Transverse colon (tissue), 4 donors: ENCODE data around the gene NDUFA12. TPM values are rescaled to one million over a fixed set of nuclear protein-coding genes. Genes with fewer than 3 reads are reported as not detected.

Experiments used
- DNase-seq: peaks from one replicate; pipeline ENCODE4 v3.0.0-alpha.2; 2019
- H3K27ac ChIP-seq, 4 donors: fragments of 200-600 bp; sonication (generic); 2 replicates each; pipeline ENCODE4 v1.5.1; 2016 to 2018; ENCODE audit warnings: inconsistent platforms in 4 of 4
- H3K27me3 ChIP-seq: fragments of 200-600 bp; sonication (generic); 2 replicates; pipeline ENCODE4 v1.5.1; 2017; ENCODE audit warnings: inconsistent platforms
- H3K36me3 ChIP-seq, 4 donors: fragments of 200-600 bp; sonication (generic); 2 replicates each; pipeline ENCODE4 v1.5.1; 2017 to 2019; ENCODE audit warnings: inconsistent platforms in 4 of 4
- H3K4me1 ChIP-seq, 4 donors: fragments of 200-600 bp; sonication (generic); 2 replicates each; pipeline ENCODE4 v1.5.1; 2017 to 2020; ENCODE audit warnings: inconsistent platforms in 4 of 4
- H3K4me3 ChIP-seq, 4 donors: fragments of 200-600 bp; sonication (generic); 1 replicate in 1 of 4; 2 replicates in 3 of 4; pipeline versions ENCODE4 v1.5.1 to v1.6.1; 2017 to 2019; ENCODE audit warnings: inconsistent platforms in 4 of 4
- H3K9me3 ChIP-seq, 2 donors: fragments of 200-600 bp; sonication (generic); 2 replicates each; pipeline ENCODE4 v1.5.1; 2017 to 2019; ENCODE audit warnings: inconsistent platforms in 2 of 2
- CTCF ChIP-seq, 5 experiments: fragments of 200-600 bp in 3 of 5; fragments of 450-650 bp in 2 of 5; sonication (generic) in 3 of 5; IDR thresholded peaks; 1 replicate in 2 of 5; 2 replicates in 3 of 5; pipeline ENCODE4 v1.5.1; 2016 to 2017; ENCODE audit warnings: antibody characterized with exemption in 5 of 5, inconsistent platforms in 3 of 5, mild to moderate bottlenecking in 2 of 5, moderate library complexity in 1 of 5
- EP300 ChIP-seq: sonication (generic); formaldehyde crosslinking; IDR thresholded peaks from one replicate; pipeline ENCODE4 v1.6.1; 2017; ENCODE audit warnings: antibody characterized with exemption, low read depth
- POLR2A ChIP-seq: fragments of 450-650 bp; IDR thresholded peaks from one replicate; pipeline ENCODE4 v1.6.1; 2016; ENCODE audit warnings: antibody characterized with exemption, mild to moderate bottlenecking, moderate library complexity
- POLR2AphosphoS5 ChIP-seq, 3 donors: sonication (generic); formaldehyde crosslinking; IDR thresholded peaks; one replicate each; pipeline ENCODE4 v1.6.1; 2016; ENCODE audit warnings: antibody characterized with exemption in 3 of 3
- WGBS, 2 donors: methylation state at CpG; one replicate each; pipeline ENCODE4 v1.1.5; 2018; ENCODE audit warnings: low coverage in 1 of 2; 5-methylcytosine and 5-hydroxymethylcytosine counted together
- in situ Hi-C, 4 donors: fragments of 200-750 bp; cut with MboI; loops; one replicate each; pipeline versions ENCODE4 v1.15.0 to v1.15.1; 2017; ENCODE audit warnings: low sequenced_read_pairs in 3 of 4, low pct_ligation_motif_present in 1 of 4, low pct_unique_long_range_greater_than_20kb in 1 of 4
- intact Hi-C: fragments of 100-400 bp; cut with DNase I; formaldehyde crosslinking; loops from one replicate; pipeline ENCODE4 v1.15.1; 2023; ENCODE audit warnings: low total_unique reads
- total RNA-seq, 4 donors: library from RNA; depleted of rRNA; stranded (reverse); fragments of >200 nt; gene quantifications; one replicate each; pipeline ENCODE4 v1.1.0, GENCODE V29; 2016

Gene NDUFA12
- total RNA-seq, 4 donors from 2014 or later, result 4.4 to 155 (median 69.2) TPM

GRCh38 chr12:94977766-94978468, 25.6 kb downstream of the NDUFA12 start:
- Histone ChIP-seq H3K4me3 (no peak overlapping the region), H3K27ac (no peak overlapping the region), H3K9me3 (no peaks in the 10 kb centered on the region), H3K4me1 (no peaks in the 10 kb centered on the region), H3K27me3 (no peaks in the 10 kb centered on the region), H3K36me3 (no peaks in the 10 kb centered on the region)
- 86 to 100% methylated on average over 2 to 4 of the region's 4 CpGs for WGBS, 2 donors
- intact Hi-C loops, result no loop called here
- in situ Hi-C loops, result no loop called here
- no peak for DNase-seq
- TF ChIP-seq POLR2AphosphoS5 (IDR thresholded peaks at IDR 0.05), result no peak
- no peak for TF ChIP-seq POLR2A
- no peak for TF ChIP-seq EP300
- TF ChIP-seq CTCF (IDR thresholded peaks at IDR 0.05), result no peak

GRCh38 chr12:94973221-94973620, 30.3 kb downstream of the NDUFA12 start:
- Histone ChIP-seq H3K36me3 (peaks cover 0 to 11% (median 0%) of the 10 kb centered on the region in 4 donors), H3K4me1 (no peaks in the 10 kb centered on the region), H3K9me3 (no peaks in the 10 kb centered on the region), H3K4me3 (no peak overlapping the region), H3K27ac (no peak overlapping the region), H3K27me3 (no peaks in the 10 kb centered on the region)
- intact Hi-C loops, result no loop called here
- TF ChIP-seq CTCF (IDR thresholded peaks at IDR 0.05) (no peak), POLR2AphosphoS5 (IDR thresholded peaks at IDR 0.05) (no peak), EP300 (no peak), POLR2A (no peak)
- 72 to 88% methylated on average over 5 of the region's 5 CpGs for WGBS, 2 donors
- in situ Hi-C loops, result no loop called here
- no peak for DNase-seq

- Histone ChIP-seq H3K4me3 (no peak overlapping the region), H3K9me3 (no peaks in the 10 kb centered on the region), H3K36me3 (peaks cover 0 to 11% (median 0%) of the 10 kb centered on the region in 4 donors), H3K4me1 (no peaks in the 10 kb centered on the region), H3K27ac (no peak overlapping the region), H3K27me3 (no peaks in the 10 kb centered on the region)
- WGBS, 2 donors, result 75 to 92% methylated on average over 2 of the region's 2 CpGs
- no peak for TF ChIP-seq POLR2A
- no peak for TF ChIP-seq POLR2AphosphoS5 (IDR thresholded peaks at IDR 0.05)
- TF ChIP-seq EP300, result no peak
- no peak for TF ChIP-seq CTCF (IDR thresholded peaks at IDR 0.05)
- intact Hi-C loops, result no loop called here
- DNase-seq, result no peak
- in situ Hi-C loops, result no loop called here
These were observed 30.7 kb downstream of the NDUFA12 start for GRCh38 chr12:94972795-94973194.

- H3K36me3 ChIP-seq, result peaks cover 0 to 11% (median 0%) of the 10 kb centered on the region in 4 donors
- no peak overlapping the region for H3K4me3 ChIP-seq
- DNase-seq, result no peak
- no peak overlapping the region for H3K27ac ChIP-seq
- 89 to 98% methylated on average over 1 to 2 of the region's 2 CpGs for WGBS, 2 donors
- intact Hi-C loops, result no loop called here
- H3K9me3 ChIP-seq, result no peaks in the 10 kb centered on the region
- in situ Hi-C loops, result no loop called here
- no peaks in the 10 kb centered on the region for H3K27me3 ChIP-seq
- TF ChIP-seq POLR2A (no peak), CTCF (IDR thresholded peaks at IDR 0.05) (no peak), POLR2AphosphoS5 (IDR thresholded peaks at IDR 0.05) (no peak), EP300 (no peak)
- no peaks in the 10 kb centered on the region for H3K4me1 ChIP-seq
These were observed 31.6 kb downstream of the NDUFA12 start for GRCh38 chr12:94971923-94972322.
